HAP-1 (cell line): ENCODE results near the gene TCHHL1.
"Not testable (repeated sequence)": the region's sequence is repeated elsewhere in the genome, so short reads cannot be mapped to it uniquely, and the experiment has no call there.

Source experiments
- DNase-seq, 2 experiments: peaks; one replicate each; pipeline ENCODE4 v3.0.0-alpha.2; 2016 to 2020; ENCODE audit warnings: low spot score in 2 of 2
- H3K27me3 ChIP-seq: fragments of 250-450 bp; sonication (Bioruptor Pico); 2 replicates; pipeline ENCODE4 v1.5.1; 2020; ENCODE audit warnings: low read depth, mild to moderate bottlenecking, moderate library complexity
- H3K36me3 ChIP-seq: fragments of 250-450 bp; sonication (Bioruptor Pico); replicated peaks from 2 replicates; pipeline ENCODE4 v1.5.1; 2020; ENCODE audit warnings: mild to moderate bottlenecking
- H3K4me1 ChIP-seq: fragments of 250-450 bp; sonication (Bioruptor Pico); 2 replicates; pipeline ENCODE4 v1.5.1; 2020; ENCODE audit warnings: mild to moderate bottlenecking
- H3K4me3 ChIP-seq: fragments of 250-450 bp; sonication (Bioruptor Pico); 2 replicates; pipeline ENCODE4 v1.5.1; 2020; ENCODE audit warnings: mild to moderate bottlenecking, moderate library complexity
- H3K9me3 ChIP-seq: fragments of 250-450 bp; sonication (Bioruptor Pico); 2 replicates; pipeline ENCODE4 v1.5.1; 2020; ENCODE audit warnings: mild to moderate bottlenecking, moderate library complexity
- in situ Hi-C: fragments of 300-500 bp; cut with MboI; formaldehyde crosslinking; loops from 3 replicates; pipeline ENCODE4 v1.14.3; 2020; ENCODE audit warnings: low sequenced_read_pairs, inconsistent platforms, mixed read lengths

The TCHHL1 gene

GRCh38 chr1:152109231-152109997 is 20.6 kb upstream of the TCHHL1 start:
- H3K9me3 ChIP-seq, result no peaks in the 10 kb centered on the region
- in situ Hi-C loops, result no loop called here
- H3K36me3 ChIP-seq, result no peaks in the 10 kb centered on the region
- H3K27me3 ChIP-seq, result peaks cover 84% of the 10 kb centered on the region
- no peak for DNase-seq
- H3K4me3 ChIP-seq, result no peak overlapping the region
- H3K4me1 ChIP-seq, result no peaks in the 10 kb centered on the region

- in situ Hi-C loops, result no loop called here
- H3K36me3 ChIP-seq, result no peaks in the 10 kb centered on the region
- no peak overlapping the region for H3K4me3 ChIP-seq
- H3K27me3 ChIP-seq, result peaks cover 78% of the 10 kb centered on the region
- no peaks in the 10 kb centered on the region for H3K9me3 ChIP-seq
- no peaks in the 10 kb centered on the region for H3K4me1 ChIP-seq
- no peak for DNase-seq
Observed at GRCh38 chr1:152108882-152109222, 20.0 kb upstream of the TCHHL1 start.

GRCh38 chr1:152107984-152108881 is 19.4 kb upstream of the TCHHL1 start:
- H3K4me3 ChIP-seq, result no peak overlapping the region
- DNase-seq, result no peak
- H3K36me3 ChIP-seq, result no peaks in the 10 kb centered on the region
- no peaks in the 10 kb centered on the region for H3K9me3 ChIP-seq
- peaks cover 72% of the 10 kb centered on the region for H3K27me3 ChIP-seq
- in situ Hi-C loops, result no loop called here
- H3K4me1 ChIP-seq, result no peaks in the 10 kb centered on the region

- no peak for DNase-seq
- Histone ChIP-seq H3K9me3 (no peaks in the 10 kb centered on the region), H3K36me3 (no peaks in the 10 kb centered on the region), H3K4me1 (no peaks in the 10 kb centered on the region), H3K4me3 (no peak overlapping the region), H3K27me3 (peaks cover 67% of the 10 kb centered on the region)
- in situ Hi-C loops, result no loop called here
Observed at GRCh38 chr1:152107031-152107983, 18.4 kb upstream of the TCHHL1 start.

GRCh38 chr1:152104854-152105253 is 16.0 kb upstream of the TCHHL1 start:
- Histone ChIP-seq H3K4me3 (no peak overlapping the region), H3K4me1 (no peaks in the 10 kb centered on the region), H3K27me3 (peaks cover 50% of the 10 kb centered on the region), H3K9me3 (no peaks in the 10 kb centered on the region), H3K36me3 (no peaks in the 10 kb centered on the region)
- in situ Hi-C loops, result no loop called here
- DNase-seq, result no peak

GRCh38 chr1:152096931-152097330 is 8.1 kb upstream of the TCHHL1 start:
- Histone ChIP-seq H3K4me3 (no peak overlapping the region), H3K27me3 (peaks cover 7% of the 10 kb centered on the region), H3K36me3 (no peaks in the 10 kb centered on the region), H3K9me3 (no peaks in the 10 kb centered on the region), H3K4me1 (no peaks in the 10 kb centered on the region)
- in situ Hi-C loops, result no loop called here
- DNase-seq, result no peak

GRCh38 chr1:152086760-152087159 is 2.1 kb downstream of the TCHHL1 start:
- Histone ChIP-seq H3K9me3 (no peaks in the 10 kb centered on the region), H3K4me3 (no peak overlapping the region), H3K4me1 (no peaks in the 10 kb centered on the region), H3K27me3 (no peaks in the 10 kb centered on the region; the same call in none of the 2 replicates), H3K36me3 (no peaks in the 10 kb centered on the region)
- no peak for DNase-seq
- in situ Hi-C loops, result no loop called here

GRCh38 chr1:152084853-152085252 is 4.0 kb downstream of the TCHHL1 start:
- H3K4me1 ChIP-seq, result no peaks in the 10 kb centered on the region
- in situ Hi-C loops, result no loop called here
- no peak for DNase-seq
- no peaks in the 10 kb centered on the region for H3K36me3 ChIP-seq
- H3K27me3 ChIP-seq, result no peaks in the 10 kb centered on the region; the same call in none of the 2 replicates
- H3K4me3 ChIP-seq, result no peak overlapping the region
- H3K9me3 ChIP-seq, result no peaks in the 10 kb centered on the region

GRCh38 chr1:152081026-152081425 is 7.8 kb downstream of the TCHHL1 start:
- H3K4me3 ChIP-seq, H3K9me3 ChIP-seq, H3K27me3 ChIP-seq, H3K36me3 ChIP-seq, DNase-seq, H3K4me1 ChIP-seq, in situ Hi-C loops: not testable (repeated sequence)

GRCh38 chr1:152080494-152080893 is 8.4 kb downstream of the TCHHL1 start:
- in situ Hi-C loops, H3K27me3 ChIP-seq, H3K4me1 ChIP-seq, H3K9me3 ChIP-seq, DNase-seq, H3K4me3 ChIP-seq, H3K36me3 ChIP-seq: not testable (repeated sequence)

GRCh38 chr1:152078831-152079441 is 9.9 kb downstream of the TCHHL1 start:
- Histone ChIP-seq H3K27me3 (peaks cover 9% of the 10 kb centered on the region), H3K4me3 (no peak overlapping the region)
- in situ Hi-C loops, result no loop called here

GRCh38 chr1:152072311-152072710 is 16.6 kb downstream of the TCHHL1 start:
- in situ Hi-C loops, result no loop called here
- Histone ChIP-seq H3K9me3 (no peaks in the 10 kb centered on the region), H3K27me3 (peaks cover 17% of the 10 kb centered on the region)

More at GRCh38 chr1:152078831-152079441, 9.9 kb downstream of the TCHHL1 start:
- no peaks in the 10 kb centered on the region for H3K36me3 ChIP-seq
- no peaks in the 10 kb centered on the region for H3K4me1 ChIP-seq
- DNase-seq, result no peak
- H3K9me3 ChIP-seq, result no peaks in the 10 kb centered on the region

GRCh38 chr1:152071123-152071522 is 17.7 kb downstream of the TCHHL1 start:
- in situ Hi-C loops, result no loop called here
- Histone ChIP-seq H3K27me3 (peaks cover 17% of the 10 kb centered on the region), H3K4me3 (no peak overlapping the region), H3K9me3 (no peaks in the 10 kb centered on the region), H3K4me1 (no peaks in the 10 kb centered on the region), H3K36me3 (no peaks in the 10 kb centered on the region)
- DNase-seq, result no peak

More at GRCh38 chr1:152072311-152072710, 16.6 kb downstream of the TCHHL1 start:
- no peaks in the 10 kb centered on the region for H3K36me3 ChIP-seq
- no peaks in the 10 kb centered on the region for H3K4me1 ChIP-seq
- H3K4me3 ChIP-seq, result no peak overlapping the region
- no peak for DNase-seq
